K562 (cell line): Measurements from ENCODE around the gene TSPOAP1. TPM values are rescaled to one million over a fixed set of nuclear protein-coding genes. Genes with fewer than 3 reads are reported as not detected.
A peak's percentile ranks its signal among the peaks of the same experiment; 100 is the strongest.

Experiments
- ATAC-seq: fragments of 200-7000 bp; cut with Tn5 transposase; 3 replicates; pipeline ENCODE4 v1.9.1; 2020; ENCODE audit warnings: moderate library complexity
- BruUV-seq: library from RNA; stranded (reverse); fragments of 400-500 nt; replicated peaks from 2 replicates; lab custom pipeline; 2021; lab: Mats Ljungman, UMichigan
- CTCF ChIA-PET: fragments of 300-600 bp; formaldehyde crosslinking; extraction: SDS; loops from one replicate; lab custom pipeline; 2021; ENCODE audit warnings: low intra/inter-chr PET ratio; lab: Yijun Ruan, JAX
- POLR2A ChIA-PET: fragments of 300-600, 350-650 bp; sonication (Branson Sonifier 250); formaldehyde crosslinking; extraction: SDS; loops from one replicate; lab custom pipeline; 2021; ENCODE audit warnings: antibody characterized with exemption, inconsistent platforms; lab: Yijun Ruan, JAX
- DNase-seq, 4 experiments: peaks; one replicate each; pipeline versions ENCODE4 v3.0.0 to v3.0.0-alpha.2; 2011 to 2018; ENCODE audit warnings: low spot score in 3 of 4, mixed read lengths in 3 of 4; ENCODE audit errors: extremely low read depth in 1 of 4
- FAIRE-seq: peaks from 2 replicates; lab custom pipeline; 2011; peaks lifted over from hg19 to GRCh38; lab: Jason Lieb, UNC
- H2AFZ ChIP-seq: 2 replicates; pipeline ENCODE4 v1.6.0; 2011; ENCODE audit warnings: low read depth, low read length, control low read depth, inconsistent platforms
- H3K27ac ChIP-seq: fragments of 200-600 bp; 3 replicates; pipeline ENCODE4 v1.8.0; 2011; ENCODE audit warnings: low read depth, mild to moderate bottlenecking, control low read depth, inconsistent platforms, low read length, moderate library complexity, mixed read lengths; ENCODE audit errors: extremely low read depth
- H3K27me3 ChIP-seq, 2 experiments: fragments of 300-600 bp in 1 of 2; 2 replicates in 1 of 2; 3 replicates in 1 of 2; pipeline versions ENCODE4 v1.6.0 to v1.8.0; 2011; ENCODE audit warnings: inconsistent platforms in 2 of 2, low read length in 2 of 2, mild to moderate bottlenecking in 1 of 2, mixed read lengths in 1 of 2, moderate library complexity in 1 of 2; ENCODE audit not compliant: control insufficient read depth in 2 of 2, insufficient read depth in 2 of 2
- H3K36me3 ChIP-seq: fragments of 300-600 bp; 3 replicates; pipeline ENCODE4 v1.8.0; 2011; ENCODE audit warnings: mild to moderate bottlenecking, low read length, inconsistent platforms; ENCODE audit not compliant: control insufficient read depth, insufficient read depth
- H3K4me1 ChIP-seq, 2 experiments: fragments of 200-600 bp in 1 of 2; replicated peaks in 1 of 2; 2 replicates in 1 of 2; 3 replicates in 1 of 2; pipeline versions ENCODE4 v1.5.1 to v1.8.0; 2011; ENCODE audit warnings: inconsistent platforms in 2 of 2, low read length in 2 of 2, mild to moderate bottlenecking in 1 of 2, mixed read lengths in 1 of 2, moderate library complexity in 1 of 2; ENCODE audit not compliant: control insufficient read depth in 2 of 2, insufficient read depth in 2 of 2
- H3K4me2 ChIP-seq: 2 replicates; pipeline ENCODE4 v1.6.1; 2011; ENCODE audit warnings: low read length, control low read depth, inconsistent platforms, mixed read lengths; ENCODE audit not compliant: insufficient read depth
- H3K4me3 ChIP-seq: fragments of 200-600 bp; sonication (generic), shearing (Covaris generic); 2 replicates; pipeline ENCODE4 v1.5.1; 2016; ENCODE audit warnings: control low read depth, inconsistent platforms
- H3K79me2 ChIP-seq: fragments of 200-600 bp; 3 replicates; pipeline ENCODE4 v1.8.0; 2011; ENCODE audit warnings: low read length, inconsistent platforms; ENCODE audit not compliant: control insufficient read depth, insufficient read depth
- H3K9ac ChIP-seq, 2 experiments: 2 replicates each; pipeline versions ENCODE4 v1.6.0 to v1.6.1; 2011; ENCODE audit warnings: low read depth in 2 of 2, low read length in 2 of 2, control low read depth in 1 of 2, inconsistent platforms in 1 of 2, mild to moderate bottlenecking in 1 of 2, mixed read lengths in 1 of 2; ENCODE audit not compliant: insufficient read depth in 1 of 2
- H3K9me1 ChIP-seq: one replicate; pipeline ENCODE4 v1.6.0; 2011; ENCODE audit warnings: inconsistent platforms, mild to moderate bottlenecking, low read length, moderate library complexity; ENCODE audit not compliant: control insufficient read depth, insufficient read depth
- H3K9me3 ChIP-seq: replicated peaks from 2 replicates; pipeline ENCODE4 v1.5.1; 2011; ENCODE audit warnings: low read depth, low read length, inconsistent platforms; ENCODE audit not compliant: control insufficient read depth, insufficient read depth
- H4K20me1 ChIP-seq: replicated peaks from 2 replicates; pipeline ENCODE4 v1.6.1; 2011; ENCODE audit warnings: low read length, inconsistent platforms, mixed read lengths; ENCODE audit not compliant: control insufficient read depth, insufficient read depth
- CAMTA2 ChIP-seq: fragments of 250-450 bp; sonication (Bioruptor Pico); conservative IDR thresholded peaks from 2 replicates; pipeline ENCODE4 v1.5.1; 2022
- HNRNPK ChIP-seq: fragments of 200-400 bp; formaldehyde crosslinking; IDR thresholded peaks from one replicate; pipeline ENCODE4 v1.6.1; 2018; ENCODE audit warnings: mild to moderate bottlenecking, low read depth, low read length; ENCODE audit not compliant: poor library complexity, severe bottlenecking
- NR2C2 ChIP-seq, 2 experiments: fragments of 200-800 bp in 1 of 2; sonication (Bioruptor generic) in 1 of 2; sonication (generic) in 1 of 2; formaldehyde crosslinking in 1 of 2; IDR thresholded peaks; 2 replicates each; pipeline versions ENCODE4 v1.6.1 to v1.8.0; 2016 to 2022; ENCODE audit warnings: mild to moderate bottlenecking in 1 of 2, missing compliant biosample characterization in 1 of 2, missing genetic modification characterization in 1 of 2, missing genetic modification reagents in 1 of 2
- PYGO2 ChIP-seq: fragments of 450-650 bp; IDR thresholded peaks from 2 replicates; pipeline ENCODE4 v1.6.1; 2016; ENCODE audit warnings: mild to moderate bottlenecking, missing genetic modification characterization, moderate library complexity, missing compliant biosample characterization
- WGBS: fragments of 100-300 bp; shearing (Covaris generic); methylation state at CpG from one replicate; pipeline ENCODE4 v1.1.6; 2016; ENCODE audit warnings: low coverage, mixed read lengths; ENCODE audit not compliant: insufficient coverage; ENCODE audit errors: missing lambda C conversion rate; 5-methylcytosine and 5-hydroxymethylcytosine counted together
- in situ Hi-C: fragments of 300-500 bp; cut with MboI; formaldehyde crosslinking; loops from 4 replicates; pipeline ENCODE4 v1.15.0; 2018; ENCODE audit warnings: inconsistent platforms, mixed read lengths
- intact Hi-C: fragments of 100-400 bp; cut with micrococcal nuclease; formaldehyde crosslinking; loops from 2 replicates; pipeline ENCODE4 v1.14.2; 2022
- polyA plus RNA-seq, 8 experiments: library from polyadenylated mRNA; depleted of rRNA in 4 of 8; stranded (reverse) in 5 of 8; unstranded in 3 of 8; fragments of >200 nt; fragmentation: Nextera tagmentation in 2 of 8; fragmentation: Illumina TruSeq in 1 of 8; extraction: Ambion mirVana in 2 of 8; extraction: Trizol in 1 of 8; gene quantifications; 2 replicates each; pipeline versions ENCODE4 v1.2.1 to v1.2.3, GENCODE V29; 2011 to 2014; ENCODE audit warnings: inconsistent platforms in 1 of 8, missing spikeins in 1 of 8
- total RNA-seq, 7 experiments: library from RNA; depleted of rRNA in 6 of 7; stranded (reverse); fragments of >200 nt in 6 of 7; fragmentation: Illumina TruSeq in 2 of 7; extraction: Trizol in 2 of 7; gene quantifications; 2 replicates each; pipeline versions ENCODE4 v1.2.1 to v1.2.3, GENCODE V29; 2011 to 2021; ENCODE audit warnings: low replicate concordance in 1 of 7
- TF ChIP-seq, protein P1 (sequence below): fragments of 250-450 bp; sonication (Bioruptor Pico); IDR thresholded peaks from 2 replicates; pipeline ENCODE4 v1.5.1; 2021; ENCODE audit warnings: mild to moderate bottlenecking

The TSPOAP1 gene
- total and polyA plus RNA-seq, 9 of the 15 experiments (the other 6 are each of a cell fraction or from before 2014, with no cell fraction given), result 0.87 to 3.9 (median 1.8) TPM; not detected in 2

DNA sequence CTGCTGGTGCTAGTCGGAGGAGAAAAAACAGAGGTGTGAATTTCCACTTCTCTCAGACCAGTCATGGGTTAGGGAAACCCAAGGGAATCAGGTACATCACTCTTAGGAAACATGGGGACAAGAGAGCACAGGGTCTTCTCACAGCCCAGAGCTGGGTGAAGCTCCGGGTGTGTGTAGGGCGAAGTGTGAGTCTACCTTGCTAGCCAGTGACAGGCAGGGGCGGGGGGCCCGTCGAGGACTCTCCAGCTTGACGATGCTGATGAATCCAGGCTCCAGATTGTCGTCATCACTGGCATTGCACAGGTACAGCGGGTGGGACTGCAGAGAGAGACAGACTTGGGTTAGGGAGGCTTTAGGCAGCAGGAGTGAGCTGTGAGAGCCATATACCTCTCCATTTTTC lies 42.1 kb upstream of the TSPOAP1 start:
- Histone ChIP-seq H3K9me3 (no peaks in the 10 kb centered on the region), H3K4me1 (peaks cover 12 to 17% of the 10 kb centered on the region in 2 experiments; a peak in 4 of 5 replicates)
- POLR2A ChIA-PET, result interaction anchor here (0.9 kb wide), 1 partner anchor 11 kb away, joined by 3 read pairs; no protein-coding TSS in a partner anchor

More for the DNA sequence above, 42.1 kb upstream of the TSPOAP1 start:
- Histone ChIP-seq H3K4me3 (no peak overlapping the region), H2AFZ (no peak overlapping the region), H3K4me2 (no peak overlapping the region), H3K9ac (0 out of 4 replicates have a peak overlapping the region, but pooled peaks of 1 of the 2 experiments have one; percentile 32), H3K9me1 (no peaks in the 10 kb centered on the region), H3K27ac (no peak overlapping the region), H3K27me3 (no peaks in the 10 kb centered on the region), H3K79me2 (no peaks in the 10 kb centered on the region), H3K36me3 (no peaks in the 10 kb centered on the region), H4K20me1 (no peaks in the 10 kb centered on the region)
- in situ Hi-C loops (no loop called here), intact Hi-C loops (no loop called here)
- FAIRE-seq, result no peak
- CTCF ChIA-PET, result no interaction called here
- TF ChIP-seq HNRNPK (no peak), PYGO2 (tag) (no peak), CAMTA2 (CRISPR knock-in tag) (no peak), NR2C2 (CRISPR knock-in tag; IDR thresholded peaks at IDR 0.05) (no peak), NR2C2 (tag; IDR thresholded peaks at IDR 0.05) (no peak)
- TF ChIP-seq, protein P1, sequence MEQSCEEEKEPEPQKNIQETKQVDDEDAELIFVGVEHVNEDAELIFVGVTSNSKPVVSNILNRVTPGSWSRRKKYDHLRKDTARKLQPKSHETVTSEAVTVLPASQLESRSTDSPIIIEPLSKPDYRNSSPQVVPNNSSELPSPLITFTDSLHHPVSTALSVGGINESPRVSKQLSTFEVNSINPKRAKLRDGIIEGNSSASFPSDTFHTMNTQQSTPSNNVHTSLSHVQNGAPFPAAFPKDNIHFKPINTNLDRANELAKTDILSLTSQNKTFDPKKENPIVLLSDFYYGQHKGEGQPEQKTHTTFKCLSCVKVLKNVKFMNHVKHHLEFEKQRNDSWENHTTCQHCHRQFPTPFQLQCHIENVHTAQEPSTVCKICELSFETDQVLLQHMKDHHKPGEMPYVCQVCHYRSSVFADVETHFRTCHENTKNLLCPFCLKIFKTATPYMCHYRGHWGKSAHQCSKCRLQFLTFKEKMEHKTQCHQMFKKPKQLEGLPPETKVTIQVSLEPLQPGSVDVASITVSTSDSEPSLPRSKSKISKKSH (CRISPR knock-in tag), result no peak
- no peak for DNase-seq
- no TSS peak for BruUV-seq
- 47% methylated on average over 9 of the region's 9 CpGs for WGBS
- ATAC-seq, result no peak
